Parathyroid adenoma (tissue), 2 donors: ENCODE data around the gene SUSD2.

Source experiments
- H2AFZ ChIP-seq: fragments of 300-600 bp; sonication (generic); one replicate; pipeline ENCODE4 v1.7.0; 2017; ENCODE audit warnings: antibody characterized with exemption, mild to moderate bottlenecking
- H3K27ac ChIP-seq: fragments of 300-600 bp; sonication (generic); one replicate; pipeline ENCODE4 v1.7.0; 2017
- H3K27me3 ChIP-seq: fragments of 300-600 bp; sonication (generic); one replicate; pipeline ENCODE4 v1.7.0; 2017; ENCODE audit warnings: low read length; ENCODE audit not compliant: control insufficient read depth, insufficient read depth
- H3K36me3 ChIP-seq: fragments of 300-600 bp; sonication (generic); one replicate; pipeline ENCODE4 v1.7.0; 2017; ENCODE audit warnings: low read length; ENCODE audit not compliant: control insufficient read depth, insufficient read depth
- H3K4me1 ChIP-seq: fragments of 300-600 bp; sonication (generic); one replicate; pipeline ENCODE4 v1.7.0; 2017; ENCODE audit warnings: control low read depth
- H3K4me2 ChIP-seq: fragments of 300-600 bp; sonication (generic); one replicate; pipeline ENCODE4 v1.7.0; 2017; ENCODE audit warnings: low read length
- H3K4me3 ChIP-seq: fragments of 300-600 bp; sonication (generic); one replicate; pipeline ENCODE4 v1.7.0; 2017; ENCODE audit warnings: low read depth, low read length
- H3K79me2 ChIP-seq: fragments of 300-600 bp; sonication (generic); one replicate; pipeline ENCODE4 v1.7.0; 2017; ENCODE audit warnings: control low read depth
- H3K9ac ChIP-seq: fragments of 300-600 bp; sonication (generic); one replicate; pipeline ENCODE4 v1.7.0; 2017; ENCODE audit warnings: mild to moderate bottlenecking
- H3K9me3 ChIP-seq: fragments of 300-600 bp; sonication (generic); one replicate; pipeline ENCODE4 v1.7.0; 2017; ENCODE audit warnings: low read length; ENCODE audit not compliant: control insufficient read depth
- CTCF ChIP-seq: fragments of 300-600 bp; sonication (generic); IDR thresholded peaks from one replicate; pipeline ENCODE4 v1.7.0; 2017; ENCODE audit warnings: antibody characterized with exemption, mild to moderate bottlenecking
- donor health status: primary hyperparathyroidism.

The SUSD2 gene

GRCh38 chr22:24186352-24186740 lies 5.1 kb downstream of the SUSD2 start:
- Histone ChIP-seq H3K36me3 (no peaks in the 10 kb centered on the region), H3K4me2 (no peak overlapping the region), H3K9me3 (no peaks in the 10 kb centered on the region), H3K4me3 (no peak overlapping the region), H3K27ac (no peak overlapping the region), H3K27me3 (no peaks in the 10 kb centered on the region), H3K4me1 (no peaks in the 10 kb centered on the region), H3K79me2 (no peaks in the 10 kb centered on the region), H2AFZ (no peak overlapping the region), H3K9ac (no peak overlapping the region)
- TF ChIP-seq CTCF = no peak

GRCh38 chr22:24186892-24187670 lies 5.8 kb downstream of the SUSD2 start:
- no peaks in the 10 kb centered on the region for H3K36me3 ChIP-seq
- no peak overlapping the region for H3K27ac ChIP-seq
- no peaks in the 10 kb centered on the region for H3K9me3 ChIP-seq
- H3K4me3 ChIP-seq = no peak overlapping the region
- no peaks in the 10 kb centered on the region for H3K27me3 ChIP-seq
- no peaks in the 10 kb centered on the region for H3K4me1 ChIP-seq
- TF ChIP-seq CTCF = no peak
- no peak overlapping the region for H3K9ac ChIP-seq
- H3K79me2 ChIP-seq = no peaks in the 10 kb centered on the region
- H3K4me2 ChIP-seq = no peak overlapping the region
- no peak overlapping the region for H2AFZ ChIP-seq

GRCh38 chr22:24187731-24188644 lies 6.7 kb downstream of the SUSD2 start:
- no peaks in the 10 kb centered on the region for H3K36me3 ChIP-seq
- no peaks in the 10 kb centered on the region for H3K4me1 ChIP-seq
- no peak overlapping the region for H3K9ac ChIP-seq
- no peak overlapping the region for H2AFZ ChIP-seq
- no peak overlapping the region for H3K4me2 ChIP-seq
- no peaks in the 10 kb centered on the region for H3K9me3 ChIP-seq
- no peak for TF ChIP-seq CTCF
- no peak overlapping the region for H3K4me3 ChIP-seq
- H3K79me2 ChIP-seq = no peaks in the 10 kb centered on the region
- H3K27ac ChIP-seq = no peak overlapping the region
- H3K27me3 ChIP-seq = no peaks in the 10 kb centered on the region

- Histone ChIP-seq H3K36me3 (no peaks in the 10 kb centered on the region), H3K9ac (no peak overlapping the region), H3K4me1 (no peaks in the 10 kb centered on the region), H3K27me3 (no peaks in the 10 kb centered on the region), H2AFZ (no peak overlapping the region), H3K79me2 (no peaks in the 10 kb centered on the region), H3K27ac (no peak overlapping the region), H3K9me3 (no peaks in the 10 kb centered on the region), H3K4me2 (no peak overlapping the region), H3K4me3 (no peak overlapping the region)
- TF ChIP-seq CTCF = no peak
Observed at GRCh38 chr22:24188705-24189248, 7.5 kb downstream of the SUSD2 start.
